K562 (cell line): ENCODE data around the gene DAO.
"Not testable (repeated sequence)": the region's sequence is repeated elsewhere in the genome, so short reads cannot be mapped to it uniquely, and the experiment has no call there.

ENCODE experiments used
- CTCF ChIP-seq, 3 experiments: IDR thresholded peaks in 2 of 3; conservative IDR thresholded peaks in 1 of 3; 2 replicates each; pipeline ENCODE4 v1.5.1; 2011 to 2012; ENCODE audit warnings: low read length in 3 of 3, mild to moderate bottlenecking in 3 of 3, control low read depth in 2 of 3, improper control_type of control experiment in 1 of 3, inconsistent platforms in 1 of 3, low read depth in 1 of 3, mixed read lengths in 1 of 3, moderate library complexity in 1 of 3; ENCODE audit not compliant: insufficient read depth in 2 of 3
- EP300 ChIP-seq: IDR thresholded peaks from 2 replicates; pipeline ENCODE4 v1.6.1; 2012; ENCODE audit warnings: low read length, improper control_type of control experiment
- IFI16 ChIP-seq: fragments of 250-450 bp; sonication (Bioruptor Pico); IDR thresholded peaks from 2 replicates; pipeline ENCODE4 v2.1.2; 2022; ENCODE audit warnings: mild to moderate bottlenecking, inconsistent platforms
- IRF1 ChIP-seq: sonication (generic); formaldehyde crosslinking; IDR thresholded peaks from 2 replicates; pipeline ENCODE4 v1.8.0; 2022; ENCODE audit warnings: missing genetic modification reagents, mild to moderate bottlenecking, borderline replicate concordance
- JUND ChIP-seq, 2 experiments: IDR thresholded peaks; 2 replicates in 1 of 2; 3 replicates in 1 of 2; pipeline ENCODE4 v1.6.1; 2011; ENCODE audit warnings: borderline replicate concordance in 2 of 2, low read depth in 2 of 2, low read length in 2 of 2, improper control_type of control experiment in 1 of 2, missing biosample characterization in 1 of 2, missing genetic modification characterization in 1 of 2, missing genetic modification reagents in 1 of 2
- MAFK ChIP-seq: IDR thresholded peaks from 2 replicates; pipeline ENCODE4 v1.6.1; 2011; ENCODE audit warnings: low read length, improper control_type of control experiment
- PHF20 ChIP-seq: fragments of 450-650 bp; IDR thresholded peaks from 2 replicates; pipeline ENCODE4 v1.6.1; 2018; ENCODE audit not compliant: partially characterized antibody
- POLR2A ChIP-seq: fragments of 450-650 bp; conservative IDR thresholded peaks from 2 replicates; pipeline ENCODE4 v1.6.1; 2016
- TEAD2 ChIP-seq: fragments of 450-650 bp; IDR thresholded peaks from 2 replicates; pipeline ENCODE4 v1.6.1; 2016; ENCODE audit warnings: missing genetic modification characterization, control low read depth, missing compliant biosample characterization
- ZEB2 ChIP-seq: fragments of 450-650 bp; IDR thresholded peaks from 2 replicates; pipeline ENCODE4 v1.6.1; 2016
- ZKSCAN1 ChIP-seq: fragments of 150-350 bp; IDR thresholded peaks from 2 replicates; pipeline ENCODE4 v1.6.1; 2016; ENCODE audit warnings: low read depth, low read length
- ZNF274 ChIP-seq: IDR thresholded peaks from 2 replicates; pipeline ENCODE4 v1.6.1; 2011; ENCODE audit warnings: low read depth, mild to moderate bottlenecking, low read length, moderate library complexity, borderline replicate concordance
- TF ChIP-seq, protein P1 (sequence below), 2 experiments: fragments of 450-650 bp; formaldehyde crosslinking in 1 of 2; IDR thresholded peaks; 2 replicates each; pipeline versions ENCODE4 v1.4.0 to v1.6.1; 2014 to 2020; ENCODE audit warnings: mild to moderate bottlenecking in 2 of 2, borderline replicate concordance in 1 of 2, low read depth in 1 of 2

GRCh38 chr12:108841825-108842224 is 38.1 kb upstream of the DAO start:
- not testable (repeated sequence) for TF ChIP-seq JUND (IDR thresholded peaks at IDR 0.05; ENCODE audit: borderline replicate concordance, low read depth, low read length); JUND (tag; IDR thresholded peaks at IDR 0.05; ENCODE audit: borderline replicate concordance, low read depth, low read length); CTCF (IDR thresholded peaks at IDR 0.05 in 2 of 3, conservative IDR thresholded peaks at IDR 0.05 in 1 of 3; ENCODE audit: insufficient read depth in 2 of 3, low read depth in 1 of 3, low read length in 3 of 3); IRF1; MAFK; IFI16 (CRISPR knock-in tag); PHF20; EP300; TEAD2 (tag); ZKSCAN1; ZNF274; ZEB2; POLR2A
- TF ChIP-seq, protein P1, sequence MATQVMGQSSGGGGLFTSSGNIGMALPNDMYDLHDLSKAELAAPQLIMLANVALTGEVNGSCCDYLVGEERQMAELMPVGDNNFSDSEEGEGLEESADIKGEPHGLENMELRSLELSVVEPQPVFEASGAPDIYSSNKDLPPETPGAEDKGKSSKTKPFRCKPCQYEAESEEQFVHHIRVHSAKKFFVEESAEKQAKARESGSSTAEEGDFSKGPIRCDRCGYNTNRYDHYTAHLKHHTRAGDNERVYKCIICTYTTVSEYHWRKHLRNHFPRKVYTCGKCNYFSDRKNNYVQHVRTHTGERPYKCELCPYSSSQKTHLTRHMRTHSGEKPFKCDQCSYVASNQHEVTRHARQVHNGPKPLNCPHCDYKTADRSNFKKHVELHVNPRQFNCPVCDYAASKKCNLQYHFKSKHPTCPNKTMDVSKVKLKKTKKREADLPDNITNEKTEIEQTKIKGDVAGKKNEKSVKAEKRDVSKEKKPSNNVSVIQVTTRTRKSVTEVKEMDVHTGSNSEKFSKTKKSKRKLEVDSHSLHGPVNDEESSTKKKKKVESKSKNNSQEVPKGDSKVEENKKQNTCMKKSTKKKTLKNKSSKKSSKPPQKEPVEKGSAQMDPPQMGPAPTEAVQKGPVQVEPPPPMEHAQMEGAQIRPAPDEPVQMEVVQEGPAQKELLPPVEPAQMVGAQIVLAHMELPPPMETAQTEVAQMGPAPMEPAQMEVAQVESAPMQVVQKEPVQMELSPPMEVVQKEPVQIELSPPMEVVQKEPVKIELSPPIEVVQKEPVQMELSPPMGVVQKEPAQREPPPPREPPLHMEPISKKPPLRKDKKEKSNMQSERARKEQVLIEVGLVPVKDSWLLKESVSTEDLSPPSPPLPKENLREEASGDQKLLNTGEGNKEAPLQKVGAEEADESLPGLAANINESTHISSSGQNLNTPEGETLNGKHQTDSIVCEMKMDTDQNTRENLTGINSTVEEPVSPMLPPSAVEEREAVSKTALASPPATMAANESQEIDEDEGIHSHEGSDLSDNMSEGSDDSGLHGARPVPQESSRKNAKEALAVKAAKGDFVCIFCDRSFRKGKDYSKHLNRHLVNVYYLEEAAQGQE (IDR thresholded peaks at IDR 0.05; ENCODE audit: borderline replicate concordance): not testable (repeated sequence)
- TF ChIP-seq, protein P1 (CRISPR knock-in tag; IDR thresholded peaks at IDR 0.05; ENCODE audit: low read depth): not testable (repeated sequence)
